Ovary (tissue), 10 donors: ENCODE results near the gene ACSM5. TPM values are rescaled to one million over a fixed set of nuclear protein-coding genes. Genes with fewer than 3 reads are reported as not detected.
A peak's percentile ranks its signal among the peaks of the same experiment; 100 is the strongest.

Experiments used
- DNase-seq, 5 donors: peaks; one replicate each; pipeline ENCODE4 v3.0.0-alpha.2; 2019 to 2020
- H3K27ac ChIP-seq, 2 donors: fragments of 200-600 bp; one replicate each; pipeline versions ENCODE4 v1.5.1 to v1.8.0; 2019 to 2022
- H3K27me3 ChIP-seq: fragments of 200-600 bp; one replicate; pipeline ENCODE4 v1.8.0; 2022
- H3K36me3 ChIP-seq: fragments of 200-600 bp; sonication (generic); one replicate; pipeline ENCODE4 v1.5.1; 2019
- H3K4me1 ChIP-seq: one replicate; pipeline ENCODE4 v1.8.1; 2013; ENCODE audit warnings: mild to moderate bottlenecking, moderate library complexity; ENCODE audit not compliant: insufficient read depth
- H3K4me3 ChIP-seq: fragments of 200-600 bp; sonication (generic); one replicate; pipeline ENCODE4 v1.5.1; 2017
- H3K9me3 ChIP-seq, 2 donors: fragments of 200-600 bp in 1 of 2; sonication (generic) in 1 of 2; one replicate each; pipeline versions ENCODE4 v1.5.1 to v1.8.1; 2013 to 2019; ENCODE audit warnings: mild to moderate bottlenecking in 1 of 2, moderate library complexity in 1 of 2
- CTCF ChIP-seq, 3 donors: fragments of 450-650 bp in 2 of 3; fragments of 200-600 bp in 1 of 3; IDR thresholded peaks; one replicate each; pipeline versions ENCODE4 v1.5.1 to v1.8.0; 2016 to 2022; ENCODE audit warnings: antibody characterized with exemption in 3 of 3, mild to moderate bottlenecking in 1 of 3
- EP300 ChIP-seq: sonication (generic); formaldehyde crosslinking; IDR thresholded peaks from one replicate; pipeline ENCODE4 v1.6.1; 2017; ENCODE audit warnings: antibody characterized with exemption
- POLR2A ChIP-seq: fragments of 450-650 bp; IDR thresholded peaks from one replicate; pipeline ENCODE4 v1.6.1; 2017; ENCODE audit warnings: antibody characterized with exemption, mild to moderate bottlenecking, moderate library complexity
- WGBS, 3 donors: extraction: QIAGEN DNeasy Blood & Tissue Kit in 1 of 3; methylation state at CpG; one replicate each; pipeline versions ENCODE4 v1.1.5 to v1.1.7; 2013 to 2017; 5-methylcytosine and 5-hydroxymethylcytosine counted together
- intact Hi-C, 4 donors: fragments of 100-400 bp; cut with DNase I; formaldehyde crosslinking; loops; one replicate each; pipeline versions ENCODE4 v1.11.0 to v1.15.1; 2022 to 2023
- long read RNA-seq, 3 donors: library from polyadenylated mRNA in 2 of 3; unstranded in 2 of 3; transcript quantifications; one replicate each; pipeline ENCODE4 v2.0.0 and lab custom pipeline, GENCODE V29; 2021 to 2026
- polyA plus RNA-seq, 2 donors: library from polyadenylated mRNA; stranded (reverse); fragments of 200-250 nt in 1 of 2; fragments of 350-450 nt in 1 of 2; fragmentation: Illumina TruSeq in 1 of 2; extraction: RNeasy Lipid Tissue Mini Kit (QIAGEN cat#74804) in 1 of 2; gene quantifications; one replicate each; pipeline ENCODE4 v1.2.3, GENCODE V29; 2013 to 2014
- total RNA-seq, 7 donors: library from RNA; depleted of rRNA in 2 of 7; stranded (reverse); fragments of >200 nt in 2 of 7; fragmentation: NEBNext Ultra II Directional in 3 of 7; extraction: Animal tissue kit (Norgen Biotek cat#: 25700) in 3 of 7; gene quantifications; one replicate each; pipeline versions ENCODE4 v1.1.0 to v1.2.4, GENCODE V29; 2016 to 2023
- donor health status: DM: no; HTN: no; CAD: no; lungs with moderate emphysema.
- donor health status: DM: no; HTN: no; CAD: no.
- donor health status: Bipolar disorder and iron deficiency.
- donor health status: DM: yes; HTN: yes; CAD: no.
- donor health status: DM: no; HTN: no; CAD: no.
- donor health status: DM: yes; HTN: yes; CAD: no.

Gene ACSM5
- total RNA-seq (1 to 10 TPM in 3 of 7 donors, under 1 TPM in 4; 0.24 to 2.2 (median 0.92) TPM), polyA plus RNA-seq (1 to 10 TPM; 1.4 to 1.8 TPM)
- long read RNA-seq, donor 1, transcript ACSM5-201 (14 exons, 2,796 nt), result major isoform, 7 of 8 reads
- long read RNA-seq, donor 1, partial matches to known transcripts, result 0 of 8 reads
- long read RNA-seq, donor 1, other reads (novel, unspliced or antisense), result 0 of 8 reads
- long read RNA-seq, donor 2, result 0 reads
- long read RNA-seq, donor 3, partial matches to known transcripts, result 1 of 4 reads
- long read RNA-seq, donor 3, other reads (novel, unspliced or antisense), result 1 of 4 reads

GRCh38 chr16:20409398-20410120, at the start of gene ACSM5:
ACSM5 (plus strand) TSS chr16:20409534; CDS start chr16:20411485, 1,951 bp downstream.
- peak in 3 of 5 donors; percentile 24 to 47 (median 31) for DNase-seq
- Histone ChIP-seq H3K27ac (no peak within 1 kb of the TSS), H3K4me1 (peaks cover 2% of the 10 kb centered on the region), H3K9me3 (no peaks in the 10 kb centered on the region), H3K4me3 (no peak within 1 kb of the TSS), H3K27me3 (no peaks in the 10 kb centered on the region), H3K36me3 (no peaks in the 10 kb centered on the region)
- no peak for TF ChIP-seq CTCF (IDR thresholded peaks at IDR 0.05)
- no peak for TF ChIP-seq POLR2A
- no peak for TF ChIP-seq EP300
- intact Hi-C loops, result no loop called here
- WGBS, 3 donors, result 78 to 79% (median 78%) methylated on average over 6 of the region's 6 CpGs

- DNase-seq, result no peak
- Histone ChIP-seq H3K4me3 (no peak overlapping the region), H3K9me3 (no peaks in the 10 kb centered on the region), H3K27me3 (no peaks in the 10 kb centered on the region), H3K4me1 (no peaks in the 10 kb centered on the region), H3K36me3 (no peaks in the 10 kb centered on the region), H3K27ac (no peak overlapping the region)
- TF ChIP-seq CTCF (IDR thresholded peaks at IDR 0.05) (no peak), POLR2A (no peak), EP300 (no peak)
- intact Hi-C loops, result loop anchor here in 1 of 4 donors (10.0 kb wide), 1 partner anchor 445 kb away; no protein-coding TSS in a partner anchor
- WGBS, 3 donors, result 57 to 65% (median 59%) methylated on average over 2 of the region's 2 CpGs
Observed at GRCh38 chr16:20359997-20360396, 49.3 kb upstream of the ACSM5 start.

GRCh38 chr16:20363191-20363590, 46.1 kb upstream of the ACSM5 start:
- intact Hi-C loops, result loop anchor here in 1 of 4 donors (10.0 kb wide), 1 partner anchor 448 kb away; no protein-coding TSS in a partner anchor
- 36 to 46% (median 42%) methylated on average over 2 of the region's 2 CpGs for WGBS, 3 donors
- no peak overlapping the region for H3K4me3 ChIP-seq
- no peaks in the 10 kb centered on the region for H3K36me3 ChIP-seq
- TF ChIP-seq POLR2A (no peak), EP300 (no peak), CTCF (IDR thresholded peaks at IDR 0.05) (no peak)
- DNase-seq, result no peak
- no peaks in the 10 kb centered on the region for H3K9me3 ChIP-seq
- H3K27ac ChIP-seq, result no peak overlapping the region
- no peaks in the 10 kb centered on the region for H3K27me3 ChIP-seq
- H3K4me1 ChIP-seq, result no peaks in the 10 kb centered on the region

- no peaks in the 10 kb centered on the region for H3K27me3 ChIP-seq
- H3K4me1 ChIP-seq, result no peaks in the 10 kb centered on the region
- no peak overlapping the region for H3K4me3 ChIP-seq
- H3K9me3 ChIP-seq, result no peaks in the 10 kb centered on the region
- DNase-seq, result no peak
- no peak for TF ChIP-seq EP300
- no peak for TF ChIP-seq CTCF (IDR thresholded peaks at IDR 0.05)
- no peak for TF ChIP-seq POLR2A
- H3K27ac ChIP-seq, result no peak overlapping the region
- WGBS, 3 donors, result 75 to 78% (median 76%) methylated on average over 3 of the region's 3 CpGs
- H3K36me3 ChIP-seq, result no peaks in the 10 kb centered on the region
- intact Hi-C loops, result loop anchor here in 1 of 4 donors (10.0 kb wide), 1 partner anchor 449 kb away; no protein-coding TSS in a partner anchor
Observed at GRCh38 chr16:20364051-20364450, 45.3 kb upstream of the ACSM5 start.
